DMS79 (cell line): ENCODE measurements around the gene COG1.
A peak's percentile ranks its signal among the peaks of the same experiment; 100 is the strongest.

Experiments
- DNase-seq: peaks from one replicate; lab custom pipeline; 2025; lab: John Stamatoyannopoulos, UW

Gene COG1

GRCh38 chr17:73168667-73169066 lies 24.2 kb upstream of the COG1 start:
- no peak for DNase-seq

GRCh38 chr17:73170324-73170723 lies 22.5 kb upstream of the COG1 start:
- DNase-seq: no peak

GRCh38 chr17:73172252-73172651 lies 20.6 kb upstream of the COG1 start:
- DNase-seq: no peak

GRCh38 chr17:73174126-73174525 lies 18.7 kb upstream of the COG1 start:
- no peak for DNase-seq

- DNase-seq: no peak
Measured at GRCh38 chr17:73175962-73176565, 16.8 kb upstream of the COG1 start.

GRCh38 chr17:73179387-73179786 lies 13.5 kb upstream of the COG1 start:
- DNase-seq: no peak

- DNase-seq: no peak
Measured at GRCh38 chr17:73179878-73180277, 13.0 kb upstream of the COG1 start.

GRCh38 chr17:73182616-73183310 lies 10.1 kb upstream of the COG1 start:
- DNase-seq: no peak

- DNase-seq: no peak
Measured at GRCh38 chr17:73184136-73184993, 8.5 kb upstream of the COG1 start.

GRCh38 chr17:73186283-73187050 lies 6.4 kb upstream of the COG1 start:
- no peak for DNase-seq

- no peak for DNase-seq
Measured at GRCh38 chr17:73187203-73187769, 5.6 kb upstream of the COG1 start.

GRCh38 chr17:73188011-73188410 lies 4.8 kb upstream of the COG1 start:
- no peak for DNase-seq

GRCh38 chr17:73189417-73190099 lies 3.3 kb upstream of the COG1 start:
- DNase-seq: no peak

- no peak for DNase-seq
Measured at GRCh38 chr17:73191443-73192205, 1.2 kb upstream of the COG1 start.

GRCh38 chr17:73192206-73192893 lies 505 bp upstream of the COG1 start:
- peak; percentile 26 for DNase-seq

GRCh38 chr17:73194514-73195222 lies 1.8 kb downstream of the COG1 start:
- no peak for DNase-seq

GRCh38 chr17:73196500-73196899 lies 3.6 kb downstream of the COG1 start:
- no peak for DNase-seq

- DNase-seq: no peak
Measured at GRCh38 chr17:73197161-73197560, 4.3 kb downstream of the COG1 start.

- no peak for DNase-seq
Measured at GRCh38 chr17:73198201-73198929, 5.5 kb downstream of the COG1 start.
